Astrocyte of the cerebellum (primary cell): ENCODE results near the gene PRXL2C.

Source experiments
- DNase-seq: peaks from one replicate; pipeline ENCODE4 v3.0.0-alpha.2; 2011; ENCODE audit warnings: low read depth
- H3K4me3 ChIP-seq: 2 replicates; pipeline ENCODE4 v1.5.1; 2011; ENCODE audit warnings: mild to moderate bottlenecking, low read depth, low read length, moderate library complexity
- CTCF ChIP-seq: IDR thresholded peaks from 2 replicates; pipeline ENCODE4 v1.5.1; 2012; ENCODE audit warnings: low read length, low read depth, moderate library complexity, mild to moderate bottlenecking; ENCODE audit errors: missing control alignments
- in situ Hi-C: cut with HindIII; loops from 2 replicates; pipeline ENCODE4 v1.10.0; 2017; ENCODE audit warnings: low sequenced_read_pairs

Gene PRXL2C

DNA sequence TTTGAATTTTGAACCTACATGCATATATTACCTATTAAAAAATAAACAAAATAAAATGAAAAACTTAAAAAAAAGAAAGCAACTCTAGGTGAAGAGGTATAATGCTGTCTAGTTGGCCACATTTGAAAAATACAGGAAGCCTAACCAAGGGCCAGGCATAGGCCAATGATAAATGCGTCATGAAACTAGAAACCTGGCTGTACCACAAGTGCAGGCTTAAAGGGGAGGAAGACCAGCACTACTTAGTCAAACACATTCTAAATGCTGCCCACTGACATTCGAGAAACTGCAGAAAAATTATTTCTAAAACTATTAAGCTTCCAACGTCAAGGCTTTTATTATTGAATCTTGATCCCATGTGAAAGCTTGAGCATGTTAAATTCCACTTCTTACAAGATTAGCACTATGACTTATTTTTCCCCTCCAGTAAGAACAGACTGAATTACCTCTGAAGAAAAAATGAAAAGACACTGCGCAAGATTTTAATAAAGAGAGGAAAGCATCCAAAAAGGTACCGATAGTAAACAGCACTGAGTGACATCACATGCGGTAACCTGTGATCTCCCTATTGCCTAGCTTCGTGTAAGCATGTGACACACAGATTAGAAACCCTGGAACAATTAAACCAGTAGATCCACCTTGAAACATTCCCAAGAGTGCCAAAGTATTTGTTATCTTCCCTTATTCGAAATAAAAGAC lies 51.7 kb downstream of the PRXL2C start:
- no peak for DNase-seq
- in situ Hi-C loops, result no loop called here
- no peak for TF ChIP-seq CTCF
- H3K4me3 ChIP-seq, result no peak overlapping the region

GRCh38 chr9:96599298-96599697 lies 55.8 kb downstream of the PRXL2C start:
- H3K4me3 ChIP-seq, result no peak overlapping the region
- no peak for DNase-seq
- in situ Hi-C loops, result no loop called here
- no peak for TF ChIP-seq CTCF

GRCh38 chr9:96596601-96597111 lies 58.5 kb downstream of the PRXL2C start:
- DNase-seq, result no peak
- in situ Hi-C loops, result no loop called here
- TF ChIP-seq CTCF, result no peak
- H3K4me3 ChIP-seq, result no peak overlapping the region
